Cardiac muscle cell (in vitro differentiated cells and primary cell): Measurements from ENCODE around the gene TUBA4B. TPM values are rescaled to one million over a fixed set of nuclear protein-coding genes. Genes with fewer than 3 reads are reported as not detected.

Source experiments
- DNase-seq, 2 donors: peaks; one replicate each; pipeline versions ENCODE4 v3.0.0 to v3.0.0-alpha.2; 2010 to 2017; ENCODE audit warnings: low read depth in 1 of 2, low spot score in 1 of 2
- H3K27ac ChIP-seq: fragments of 200-600 bp; sonication (generic); 2 replicates; pipeline ENCODE4 v1.5.1; 2016
- H3K27me3 ChIP-seq: fragments of 200-600 bp; sonication (generic); 2 replicates; pipeline ENCODE4 v1.6.0; 2016; ENCODE audit warnings: control low read depth
- H3K36me3 ChIP-seq: fragments of 200-600 bp; sonication (generic); 2 replicates; pipeline ENCODE4 v1.5.1; 2016; ENCODE audit warnings: control low read depth
- H3K4me1 ChIP-seq: fragments of 200-600 bp; sonication (generic); 2 replicates; pipeline ENCODE4 v1.8.1; 2017; ENCODE audit warnings: low read depth, mild to moderate bottlenecking, mixed run types
- H3K4me3 ChIP-seq: fragments of 200-600 bp; sonication (generic); 2 replicates; pipeline ENCODE4 v1.5.1; 2016; ENCODE audit warnings: mild to moderate bottlenecking
- H3K9me3 ChIP-seq: fragments of 200-600 bp; sonication (generic); 2 replicates; pipeline ENCODE4 v1.5.1; 2017; ENCODE audit warnings: low read depth, mild to moderate bottlenecking, control low read depth
- polyA plus RNA-seq: library from polyadenylated mRNA; unstranded; fragments of >200 nt; fragmentation: Nextera tagmentation; extraction: Ambion mirVana; gene quantifications from 2 replicates; pipeline ENCODE4 v1.2.1, GENCODE V29; 2016
- total RNA-seq: library from RNA; depleted of rRNA; stranded (reverse); fragments of >200 nt; gene quantifications from 2 replicates; pipeline ENCODE4 v1.2.3, GENCODE V29; 2016
- TF ChIP-seq, protein P1 (sequence below): IDR thresholded peaks from 2 replicates; pipeline ENCODE4 v1.5.1; 2012; ENCODE audit warnings: low read depth, mild to moderate bottlenecking, low read length

TUBA4B gene
- total and polyA plus RNA-seq, 2 experiments from 2014 or later = not detected

DNA sequence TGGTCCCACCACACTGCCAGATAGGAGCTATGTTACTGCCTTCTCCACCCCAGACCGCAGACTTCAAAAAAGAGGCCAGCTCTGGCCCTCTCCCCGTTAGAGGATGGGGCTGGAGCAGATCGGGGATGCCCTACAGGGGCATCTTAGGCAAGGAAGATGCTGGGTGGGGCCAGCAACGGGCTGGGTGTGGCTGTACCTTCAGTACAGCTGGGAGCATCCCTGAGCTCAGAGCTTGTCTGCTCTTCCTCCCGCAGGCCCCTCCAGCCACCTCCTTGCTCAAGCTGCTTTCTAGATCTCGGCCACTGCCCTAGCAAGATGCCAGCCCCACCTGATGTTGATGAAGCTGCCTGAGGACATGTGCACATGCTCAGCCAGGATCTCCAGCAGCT, 46.3 kb downstream of the TUBA4B start:
- no peak overlapping the region for H3K27ac ChIP-seq
- H3K27me3 ChIP-seq = peaks cover 47% of the 10 kb centered on the region
- TF ChIP-seq, protein P1, sequence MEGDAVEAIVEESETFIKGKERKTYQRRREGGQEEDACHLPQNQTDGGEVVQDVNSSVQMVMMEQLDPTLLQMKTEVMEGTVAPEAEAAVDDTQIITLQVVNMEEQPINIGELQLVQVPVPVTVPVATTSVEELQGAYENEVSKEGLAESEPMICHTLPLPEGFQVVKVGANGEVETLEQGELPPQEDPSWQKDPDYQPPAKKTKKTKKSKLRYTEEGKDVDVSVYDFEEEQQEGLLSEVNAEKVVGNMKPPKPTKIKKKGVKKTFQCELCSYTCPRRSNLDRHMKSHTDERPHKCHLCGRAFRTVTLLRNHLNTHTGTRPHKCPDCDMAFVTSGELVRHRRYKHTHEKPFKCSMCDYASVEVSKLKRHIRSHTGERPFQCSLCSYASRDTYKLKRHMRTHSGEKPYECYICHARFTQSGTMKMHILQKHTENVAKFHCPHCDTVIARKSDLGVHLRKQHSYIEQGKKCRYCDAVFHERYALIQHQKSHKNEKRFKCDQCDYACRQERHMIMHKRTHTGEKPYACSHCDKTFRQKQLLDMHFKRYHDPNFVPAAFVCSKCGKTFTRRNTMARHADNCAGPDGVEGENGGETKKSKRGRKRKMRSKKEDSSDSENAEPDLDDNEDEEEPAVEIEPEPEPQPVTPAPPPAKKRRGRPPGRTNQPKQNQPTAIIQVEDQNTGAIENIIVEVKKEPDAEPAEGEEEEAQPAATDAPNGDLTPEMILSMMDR = no peak
- no peak for DNase-seq
- no peak overlapping the region for H3K4me3 ChIP-seq
- H3K9me3 ChIP-seq = no peaks in the 10 kb centered on the region
- H3K4me1 ChIP-seq = no peaks in the 10 kb centered on the region
- no peaks in the 10 kb centered on the region for H3K36me3 ChIP-seq

DNA sequence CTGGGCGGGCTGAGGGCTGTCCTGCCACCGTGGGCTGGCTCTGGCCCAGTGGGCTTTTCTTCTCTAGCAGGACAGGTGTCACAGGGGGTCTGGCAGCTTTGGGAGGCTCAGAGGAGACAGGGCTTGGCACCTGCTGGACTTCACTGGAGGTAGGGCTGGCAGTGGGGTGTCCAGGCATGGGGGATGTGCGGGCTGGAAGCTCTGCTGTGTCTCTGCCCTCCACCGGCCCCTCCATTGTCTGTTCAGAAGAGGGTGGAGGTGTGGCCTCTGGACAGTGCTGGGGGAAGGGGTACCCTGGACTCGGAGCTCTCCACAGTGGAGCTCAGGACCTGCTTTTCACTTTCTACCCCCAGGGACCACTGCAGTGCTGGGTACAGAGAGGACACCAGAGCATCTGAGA, 47.0 kb downstream of the TUBA4B start:
- no peak overlapping the region for H3K4me3 ChIP-seq
- TF ChIP-seq, protein P1 = no peak
- H3K36me3 ChIP-seq = no peaks in the 10 kb centered on the region
- H3K27me3 ChIP-seq = peaks cover 54% of the 10 kb centered on the region
- H3K9me3 ChIP-seq = no peaks in the 10 kb centered on the region
- DNase-seq = no peak
- H3K27ac ChIP-seq = no peak overlapping the region
- H3K4me1 ChIP-seq = no peaks in the 10 kb centered on the region

DNA sequence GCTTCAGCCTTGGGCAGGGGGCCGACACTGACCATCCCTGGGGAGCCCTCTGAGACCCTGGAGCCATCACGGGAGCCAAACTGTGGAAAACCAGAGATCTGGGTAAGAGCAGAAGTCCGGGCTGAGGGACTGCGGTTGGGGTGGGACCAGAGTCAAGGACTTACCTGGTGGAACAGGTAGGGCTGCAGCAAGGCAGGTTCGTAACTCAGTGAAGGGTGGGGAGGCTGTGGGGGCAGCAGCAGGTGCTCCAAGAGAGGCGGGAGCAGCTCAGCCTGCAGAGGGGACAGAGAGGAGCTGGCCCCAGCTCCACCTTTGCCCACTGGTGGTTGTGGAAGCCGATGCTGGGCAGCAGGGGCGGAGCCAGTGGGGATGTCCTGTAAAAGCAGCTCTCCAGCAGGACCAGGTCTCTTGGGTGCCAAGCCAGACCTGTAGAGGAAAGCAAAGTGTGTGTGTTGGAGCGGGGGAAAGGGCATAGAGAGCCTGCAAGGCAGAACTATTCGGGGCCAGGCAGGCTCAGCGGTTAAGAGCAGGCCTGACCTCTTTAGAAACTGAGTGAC, 49.4 kb downstream of the TUBA4B start:
- H3K36me3 ChIP-seq = no peaks in the 10 kb centered on the region
- H3K27ac ChIP-seq = no peak overlapping the region
- TF ChIP-seq, protein P1 = no peak
- H3K27me3 ChIP-seq = peaks cover 77% of the 10 kb centered on the region
- no peaks in the 10 kb centered on the region for H3K4me1 ChIP-seq
- no peak overlapping the region for H3K4me3 ChIP-seq
- no peak for DNase-seq
- no peaks in the 10 kb centered on the region for H3K9me3 ChIP-seq

DNA sequence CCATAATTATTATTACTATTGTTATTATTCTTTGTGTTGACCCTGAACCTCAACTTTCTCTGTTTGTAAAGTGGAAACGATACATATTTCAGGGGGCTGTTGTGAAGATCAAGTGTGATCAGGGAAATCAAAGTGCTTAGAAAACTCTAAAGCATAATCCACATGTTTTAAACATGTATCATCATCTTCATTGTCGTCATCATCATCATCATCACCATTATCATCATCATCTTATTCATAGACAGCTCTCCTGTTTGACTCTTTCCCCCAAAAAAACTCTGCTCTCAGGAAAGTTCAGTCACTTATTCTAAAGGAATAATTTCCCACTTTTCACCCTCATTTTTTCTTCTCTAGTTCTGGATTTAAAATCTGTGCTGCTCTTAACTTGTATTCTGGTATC, 51.2 kb downstream of the TUBA4B start:
- Histone ChIP-seq H3K27ac (no peak overlapping the region), H3K27me3 (peaks cover 94% of the 10 kb centered on the region), H3K9me3 (no peaks in the 10 kb centered on the region), H3K4me1 (no peaks in the 10 kb centered on the region), H3K4me3 (no peak overlapping the region), H3K36me3 (no peaks in the 10 kb centered on the region)
- DNase-seq = no peak
- TF ChIP-seq, protein P1 = no peak

DNA sequence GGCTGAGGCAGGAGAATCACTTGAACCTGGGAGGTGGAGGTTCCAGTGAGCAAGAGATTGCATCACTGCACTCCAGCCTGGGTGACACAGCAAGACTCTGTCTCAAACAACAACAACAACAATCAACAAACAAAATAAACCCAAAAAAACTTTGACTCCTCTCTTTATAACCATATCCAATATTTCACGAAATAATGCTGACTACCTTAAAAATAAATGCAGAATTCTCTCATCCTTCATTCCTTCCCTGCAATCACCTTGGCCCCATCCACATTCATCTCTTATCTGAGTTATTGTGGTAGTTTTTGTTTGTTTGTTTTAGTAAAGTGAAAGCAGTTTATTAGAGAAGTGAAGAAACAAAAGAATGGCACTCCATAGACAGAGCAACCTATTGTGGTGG, 53.0 kb downstream of the TUBA4B start:
- H3K9me3 ChIP-seq = no peaks in the 10 kb centered on the region
- no peak overlapping the region for H3K27ac ChIP-seq
- no peak for DNase-seq
- TF ChIP-seq, protein P1 = no peak
- no peaks in the 10 kb centered on the region for H3K36me3 ChIP-seq
- H3K27me3 ChIP-seq = peaks cover 97% of the 10 kb centered on the region
- no peaks in the 10 kb centered on the region for H3K4me1 ChIP-seq
- no peak overlapping the region for H3K4me3 ChIP-seq
